ENCODE results near the gene HMGCR.
A peak's percentile ranks its signal among the peaks of the same experiment; 100 is the strongest.

Gene HMGCR

DNA sequence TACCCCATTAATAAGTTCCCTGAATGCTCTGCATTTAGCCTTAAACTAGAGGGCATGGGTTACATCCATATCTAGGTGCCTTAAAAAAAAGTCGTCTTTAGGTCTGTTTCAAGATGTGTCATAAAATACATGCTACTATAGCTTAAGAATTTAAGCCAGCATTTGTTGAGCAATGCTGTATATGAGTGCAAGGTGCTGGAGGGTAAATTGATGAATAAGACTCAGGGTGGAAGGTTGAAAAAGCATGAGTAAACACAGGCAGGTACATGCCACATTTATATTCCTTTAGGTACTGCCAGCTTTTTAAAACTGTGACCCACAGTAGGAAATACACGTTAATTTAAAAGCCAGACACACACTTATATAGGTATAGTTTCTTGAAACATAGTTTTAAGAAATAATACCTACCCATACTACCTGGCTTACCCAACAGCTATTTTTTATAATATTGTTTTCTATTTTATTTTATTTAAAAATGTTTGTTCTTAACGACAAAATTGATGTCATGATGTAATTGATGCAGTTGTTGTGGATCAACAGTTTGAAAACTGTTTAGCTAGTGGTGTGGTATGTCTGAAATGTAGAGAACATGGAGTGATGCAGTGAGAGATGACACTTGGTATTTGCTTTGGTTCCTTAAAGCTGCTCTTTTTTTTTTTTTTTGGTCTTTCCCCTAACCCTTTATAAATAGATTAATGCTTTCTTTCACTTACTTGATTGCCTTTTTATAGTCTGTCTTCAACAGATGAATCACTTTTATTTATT is 3.9 kb downstream of the HMGCR start:
- DNase-seq, result peak; percentile 15

GRCh38 chr5:75341934-75342333 is 4.9 kb downstream of the HMGCR start:
- DNase-seq, result no peak

- peak; percentile 25 for DNase-seq
Observed at GRCh38 chr5:75342836-75343235, 5.8 kb downstream of the HMGCR start.

- peak; percentile 67 for DNase-seq
Observed at GRCh38 chr5:75348241-75348640, 11.2 kb downstream of the HMGCR start.

- DNase-seq, result no peak
Observed at GRCh38 chr5:75349663-75350062, 12.6 kb downstream of the HMGCR start.

GRCh38 chr5:75351139-75351926 is 14.3 kb downstream of the HMGCR start:
- no peak for DNase-seq

DNA sequence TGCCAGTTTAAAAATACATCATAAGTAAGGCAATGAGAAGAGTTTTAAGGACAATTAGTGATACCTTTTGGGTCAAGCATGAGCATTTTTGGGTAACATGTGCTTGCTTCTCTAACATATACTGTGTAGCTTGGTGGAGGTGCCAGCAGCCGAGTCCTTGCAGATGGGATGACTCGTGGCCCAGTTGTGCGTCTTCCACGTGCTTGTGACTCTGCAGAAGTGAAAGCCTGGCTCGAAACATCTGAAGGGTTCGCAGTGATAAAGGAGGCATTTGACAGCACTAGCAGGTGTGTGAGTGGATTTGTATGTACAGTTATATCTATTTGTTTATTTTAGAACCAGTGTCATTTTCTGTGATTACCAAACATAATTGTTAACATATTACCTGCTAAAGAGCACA is 18.2 kb downstream of the HMGCR start:
- no peak for DNase-seq

GRCh38 chr5:75356719-75357118 is 19.7 kb downstream of the HMGCR start:
- DNase-seq, result no peak

DNA sequence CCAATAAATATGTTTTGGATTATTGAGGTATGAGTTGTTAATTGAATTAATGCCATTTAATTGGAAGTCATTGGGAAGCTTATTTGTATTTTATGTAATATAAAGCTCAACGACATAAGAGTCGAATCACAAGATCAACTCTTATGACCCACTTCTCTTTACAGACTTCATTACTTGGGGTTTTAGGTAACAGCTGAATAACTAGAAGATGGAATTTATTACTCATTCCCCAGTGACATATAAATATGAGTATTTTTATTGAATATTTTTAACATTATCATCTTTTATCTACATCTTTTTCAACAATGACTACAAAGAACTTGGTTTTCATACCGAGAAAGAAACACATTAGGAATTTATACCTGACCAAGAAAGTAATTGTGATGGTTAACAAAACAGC is 21.1 kb downstream of the HMGCR start:
- peak; percentile 6 for DNase-seq

DNA sequence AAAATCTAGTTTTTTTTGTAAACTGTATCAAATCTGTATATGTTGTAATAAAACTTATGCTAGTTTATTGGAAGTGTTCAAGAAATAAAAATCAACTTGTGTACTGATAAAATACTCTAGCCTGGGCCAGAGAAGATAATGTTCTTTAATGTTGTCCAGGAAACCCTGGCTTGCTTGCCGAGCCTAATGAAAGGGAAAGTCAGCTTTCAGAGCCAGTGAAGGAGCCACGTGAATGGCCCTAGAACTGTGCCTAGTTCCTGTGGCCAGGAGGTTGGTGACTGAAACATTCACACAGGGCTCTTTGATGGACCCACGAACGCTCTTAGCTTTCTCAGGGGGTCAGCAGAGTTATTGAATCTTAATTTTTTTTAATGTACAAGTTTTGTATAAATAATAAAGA is 24.3 kb downstream of the HMGCR start:
- DNase-seq, result no peak

DNA sequence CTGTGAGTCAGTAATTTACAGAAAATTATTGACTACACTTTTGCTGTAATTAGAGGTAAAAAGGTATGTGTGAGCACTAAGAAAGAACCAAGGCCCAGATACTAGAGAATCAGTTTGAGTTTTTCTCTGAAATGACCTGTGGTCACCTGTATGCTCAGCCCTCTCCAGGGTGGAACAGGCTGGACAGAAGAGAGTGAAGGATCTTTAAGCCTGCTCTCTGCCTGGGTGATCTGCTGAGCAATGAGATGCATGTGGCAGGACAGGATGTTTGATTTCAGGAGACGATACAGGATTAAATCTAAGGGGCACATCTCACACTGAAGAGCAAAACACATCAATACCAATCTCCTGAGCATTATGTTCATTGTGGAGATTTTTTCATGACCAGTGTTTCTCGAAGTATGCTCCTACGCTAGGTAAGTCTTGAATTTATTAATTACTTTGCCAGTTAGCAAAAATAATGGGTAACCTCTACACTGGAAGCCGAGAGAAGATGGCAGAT is 25.5 kb downstream of the HMGCR start:
- no peak for DNase-seq

GRCh38 chr5:75363111-75363510 is 26.1 kb downstream of the HMGCR start:
- DNase-seq, result no peak

GRCh38 chr5:75363726-75364495 is 26.9 kb downstream of the HMGCR start:
- no peak for DNase-seq

GRCh38 chr5:75364571-75365280 is 27.7 kb downstream of the HMGCR start:
- no peak for DNase-seq

DNA sequence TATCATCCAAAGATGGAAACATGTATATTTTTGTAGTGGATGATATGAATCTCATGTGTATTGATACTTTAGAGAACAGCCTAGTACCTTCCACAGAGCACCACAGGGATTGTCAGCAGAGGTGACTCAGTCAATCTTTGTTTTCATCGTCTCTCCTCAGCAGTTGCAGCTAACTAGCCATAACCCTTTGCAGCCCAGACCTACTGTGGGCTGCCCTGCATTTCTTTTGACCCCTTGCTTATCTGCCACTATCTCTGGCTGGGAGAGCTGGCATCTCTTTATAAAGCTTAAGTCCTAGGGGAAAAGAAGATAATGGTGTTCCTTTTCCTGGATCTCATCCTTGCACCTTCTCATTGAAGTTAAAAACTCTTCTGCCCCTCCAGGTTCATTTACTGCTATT is 28.7 kb downstream of the HMGCR start:
- DNase-seq, result no peak

DNA sequence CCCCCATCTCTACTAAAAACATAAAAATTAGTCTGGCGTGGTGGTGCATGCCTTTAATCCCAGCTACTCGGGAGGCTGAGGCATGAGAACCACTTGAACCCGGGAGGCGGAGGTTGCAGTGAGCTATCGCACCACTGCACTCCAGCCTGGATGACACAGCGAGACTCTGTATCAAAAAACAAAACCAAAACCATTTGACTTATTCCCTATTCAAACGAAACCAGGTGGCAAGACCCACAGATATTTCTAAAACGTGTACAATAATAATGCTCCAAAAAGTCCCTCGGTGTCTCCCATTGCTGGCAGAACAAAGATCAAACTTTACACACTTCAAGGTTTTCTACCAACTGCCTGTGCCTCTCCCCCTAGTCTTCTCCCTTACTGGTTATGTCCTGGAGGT is 29.8 kb downstream of the HMGCR start:
- DNase-seq, result no peak

DNA sequence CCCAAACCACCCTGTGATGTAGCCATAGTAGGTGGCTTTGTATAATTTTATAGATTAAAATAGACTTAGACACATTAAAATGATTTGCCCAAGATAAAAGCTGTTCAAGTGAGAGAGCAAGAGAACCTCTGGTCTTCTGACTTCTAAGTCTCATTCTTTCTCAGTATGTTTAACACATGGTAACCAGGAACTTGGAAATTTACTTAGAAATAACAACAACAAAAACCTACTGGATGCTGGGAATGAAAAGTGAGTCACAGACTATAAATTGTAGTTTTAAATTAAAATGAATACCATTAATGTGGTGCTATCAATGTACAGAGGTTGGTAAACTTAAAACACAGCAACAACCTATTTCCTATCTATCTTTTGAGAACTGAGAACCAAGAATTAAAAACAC is 30.4 kb downstream of the HMGCR start:
- DNase-seq, result peak; percentile 48

GRCh38 chr5:75368391-75368790 is 31.4 kb downstream of the HMGCR start:
- peak; percentile 41 for DNase-seq

DNA sequence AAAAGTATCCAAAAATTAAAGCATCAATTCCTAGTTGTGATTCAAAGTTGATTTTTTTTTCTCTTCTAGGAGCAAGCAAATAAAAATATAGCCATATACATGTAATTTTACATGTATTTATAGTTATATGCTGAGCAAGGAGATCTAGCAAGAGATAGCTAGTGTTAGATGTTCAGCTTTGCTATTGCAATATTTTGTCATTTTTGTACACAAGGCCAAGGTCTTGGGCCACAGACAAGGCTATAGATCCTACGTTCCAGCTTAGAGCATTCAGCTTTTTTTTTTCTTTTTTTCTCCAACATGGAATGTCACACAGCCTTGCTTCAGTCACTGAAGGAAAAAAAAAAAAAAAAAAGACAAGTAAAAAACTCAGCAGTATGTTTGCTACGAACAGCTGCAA is 36.8 kb downstream of the HMGCR start:
- no peak for DNase-seq

DNA sequence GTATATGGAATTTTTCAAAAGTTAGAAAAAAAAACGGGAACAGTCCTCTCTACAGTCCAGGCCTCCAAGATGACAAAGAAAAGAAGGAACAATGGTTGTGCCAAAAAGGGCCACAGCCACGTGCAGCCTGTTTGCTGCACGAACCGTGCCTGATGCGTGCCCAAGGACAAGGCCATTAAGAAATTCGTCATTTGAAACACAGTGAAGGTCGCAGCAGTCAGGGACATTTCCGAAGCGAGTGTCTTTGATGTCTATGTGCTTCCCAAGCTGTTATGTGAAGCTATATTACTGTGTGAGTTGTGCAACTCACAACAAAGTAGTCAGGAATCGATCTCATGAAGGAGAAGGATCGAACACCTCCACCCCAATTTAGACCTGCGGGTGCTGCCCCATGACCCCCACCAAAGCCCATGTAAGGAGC is 37.4 kb downstream of the HMGCR start:
- no peak for DNase-seq

DNA sequence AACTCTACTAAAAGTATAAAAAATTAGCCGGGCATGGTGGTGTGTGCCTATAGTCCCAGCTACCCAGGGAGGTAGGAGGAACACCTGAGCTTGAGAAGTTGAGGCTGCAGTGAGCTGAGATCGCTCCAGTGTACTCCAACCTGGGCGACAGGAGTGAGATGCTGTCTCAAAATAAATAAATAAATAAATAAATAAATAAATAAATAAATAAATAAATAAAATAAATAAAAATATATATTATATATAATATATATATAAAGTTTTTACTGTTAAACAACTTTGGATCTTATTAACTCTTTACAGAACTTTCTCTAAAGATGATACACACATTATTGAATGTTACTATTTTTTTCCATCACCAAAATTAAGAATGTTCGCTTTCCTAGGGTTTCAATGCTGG is 38.4 kb downstream of the HMGCR start:
- DNase-seq, result no peak

- DNase-seq, result no peak
Observed at GRCh38 chr5:75380099-75380498, 43.1 kb downstream of the HMGCR start.

Measured in fibroblast of skin of back (primary cell).